OCI-LY3 (cell line): ENCODE data around the gene TRPC4AP.

Experiments used
- H2AFZ ChIP-seq: fragments of 200-600, 300-600 bp; shearing (Covaris generic); 2 replicates; pipeline ENCODE4 v1.6.0; 2014; ENCODE audit warnings: antibody characterized with exemption, low read depth, low read length
- H3K27ac ChIP-seq: fragments of 200-600, 300-600 bp; sonication (generic); 2 replicates; pipeline ENCODE4 v1.5.1; 2014; ENCODE audit warnings: mild to moderate bottlenecking, low read length, moderate library complexity, mixed read lengths
- H3K27me3 ChIP-seq: fragments of 200-600, 300-600 bp; sonication (generic); 2 replicates; pipeline ENCODE4 v1.6.1; 2014; ENCODE audit warnings: low read depth, low read length, mixed read lengths
- H3K36me3 ChIP-seq: fragments of 200-600, 300-600 bp; sonication (generic); replicated peaks from 2 replicates; pipeline ENCODE3; 2014; ENCODE audit warnings: low read depth, low read length, mixed read lengths
- H3K4me1 ChIP-seq: fragments of 300-600, 200-600 bp; sonication (generic); 2 replicates; pipeline ENCODE4 v1.6.1; 2014; ENCODE audit warnings: low read length, mixed read lengths
- H3K4me2 ChIP-seq: fragments of 200-600, 300-600 bp; sonication (generic); 2 replicates; pipeline ENCODE4 v1.6.1; 2014; ENCODE audit warnings: low read length, mixed read lengths
- H3K4me3 ChIP-seq: fragments of 300-600, 200-600 bp; sonication (generic); 2 replicates; pipeline ENCODE4 v1.5.1; 2014; ENCODE audit warnings: antibody characterized with exemption, mild to moderate bottlenecking, low read length, moderate library complexity
- H3K79me2 ChIP-seq: fragments of 300-600, 200-600 bp; shearing (Covaris generic); 2 replicates; pipeline ENCODE4 v1.6.1; 2014; ENCODE audit warnings: mild to moderate bottlenecking, low read length, mixed read lengths
- H3K9ac ChIP-seq: fragments of 300-600, 200-600 bp; shearing (Covaris generic); 2 replicates; pipeline ENCODE4 v1.6.0; 2014; ENCODE audit warnings: mild to moderate bottlenecking, low read length, moderate library complexity
- H3K9me3 ChIP-seq: fragments of 200-600, 300-600 bp; shearing (Covaris generic); 2 replicates; pipeline ENCODE4 v1.6.1; 2014; ENCODE audit warnings: low read length, mixed read lengths; ENCODE audit not compliant: insufficient read depth
- H4K20me1 ChIP-seq: fragments of 200-600, 300-600 bp; sonication (generic); 2 replicates; pipeline ENCODE4 v1.6.1; 2016; ENCODE audit warnings: low read length, mixed read lengths; ENCODE audit not compliant: insufficient read depth
- CTCF ChIP-seq: fragments of 200-600, 300-600 bp; sonication (generic); IDR thresholded peaks from 2 replicates; pipeline ENCODE4 v1.5.1; 2014; ENCODE audit warnings: antibody characterized with exemption, low read length, low read depth
- EZH2phosphoT487 ChIP-seq: fragments of 200-600 bp; shearing (Covaris generic); IDR thresholded peaks from 2 replicates; pipeline ENCODE4 v1.6.1; 2018; ENCODE audit warnings: antibody characterized with exemption, mixed run types, low read depth

Gene TRPC4AP

GRCh38 chr20:34955231-34956040 lies 137.2 kb downstream of the TRPC4AP start, which contains the start of the genes GSS and MYH7B:
Gene GSS (minus strand): TSS chr20:34955806. CDS start chr20:34951852, 3,954 bp downstream.
Gene MYH7B (plus strand): TSS chr20:34955868. CDS start chr20:34978006, 22,138 bp downstream.
- H3K27me3 ChIP-seq = no peaks in the 10 kb centered on the region
- H2AFZ ChIP-seq = peak within 1 kb of the TSS; percentile 78

GRCh38 chr20:34954904-34955230 lies 137.7 kb downstream of the TRPC4AP start:
- peak overlapping the region; percentile 77 for H3K4me3 ChIP-seq
- H3K36me3 ChIP-seq = peaks cover 3% of the 10 kb centered on the region
- H3K4me2 ChIP-seq = peak overlapping the region; percentile 74
- H3K79me2 ChIP-seq = peaks cover 7% of the 10 kb centered on the region
- H3K9ac ChIP-seq = peak overlapping the region; percentile 81
- no peaks in the 10 kb centered on the region for H3K27me3 ChIP-seq
- no peaks in the 10 kb centered on the region for H3K9me3 ChIP-seq
- TF ChIP-seq CTCF (no peak), EZH2phosphoT487 (no peak)
- no peaks in the 10 kb centered on the region for H4K20me1 ChIP-seq
- peak overlapping the region; percentile 78 for H2AFZ ChIP-seq
- peaks cover 10% of the 10 kb centered on the region for H3K4me1 ChIP-seq
- H3K27ac ChIP-seq = peak overlapping the region; percentile 61; the same call in 1 of the 2 replicates

More at GRCh38 chr20:34955231-34956040, 137.2 kb downstream of the TRPC4AP start, which contains the start of the genes GSS and MYH7B:
- TF ChIP-seq CTCF = peak; percentile 70
- TF ChIP-seq EZH2phosphoT487 = no peak
- H3K27ac ChIP-seq = peak within 1 kb of the TSS; percentile 61
- peak within 1 kb of the TSS; percentile 77 for H3K4me3 ChIP-seq
- peak within 1 kb of the TSS; percentile 74 for H3K4me2 ChIP-seq
- no peaks in the 10 kb centered on the region for H3K36me3 ChIP-seq
- peaks cover 11% of the 10 kb centered on the region for H3K4me1 ChIP-seq
- no peaks in the 10 kb centered on the region for H3K9me3 ChIP-seq
- H4K20me1 ChIP-seq = no peaks in the 10 kb centered on the region
- peak within 1 kb of the TSS; percentile 81 for H3K9ac ChIP-seq
- peaks cover 7% of the 10 kb centered on the region for H3K79me2 ChIP-seq

GRCh38 chr20:34953960-34954359 lies 138.6 kb downstream of the TRPC4AP start:
- no peaks in the 10 kb centered on the region for H3K27me3 ChIP-seq

More at GRCh38 chr20:34953960-34954359, 138.6 kb downstream of the TRPC4AP start:
- Histone ChIP-seq H3K4me2 (no peak overlapping the region), H2AFZ (no peak overlapping the region), H3K79me2 (peaks cover 7% of the 10 kb centered on the region), H3K9me3 (no peaks in the 10 kb centered on the region), H3K36me3 (peaks cover 6% of the 10 kb centered on the region), H3K27ac (no peak overlapping the region), H3K4me1 (peaks cover 10% of the 10 kb centered on the region), H4K20me1 (no peaks in the 10 kb centered on the region), H3K9ac (no peak overlapping the region), H3K4me3 (no peak overlapping the region)
- no peak for TF ChIP-seq EZH2phosphoT487
- TF ChIP-seq CTCF = no peak
